GM06990 (cell line): ENCODE measurements around the gene UST.
"Not testable (repeated sequence)": the region's sequence is repeated elsewhere in the genome, so short reads cannot be mapped to it uniquely, and the experiment has no call there.

Source experiments
- DNase-seq: peaks from one replicate; pipeline ENCODE4 v3.0.0-alpha.2; 2011; ENCODE audit not compliant: insufficient read length; ENCODE audit errors: extremely low read depth
- H3K27me3 ChIP-seq: replicated peaks from 2 replicates; pipeline ENCODE4 v1.6.0; 2011; ENCODE audit warnings: low read length; ENCODE audit not compliant: control insufficient read depth, insufficient read depth
- H3K36me3 ChIP-seq: 2 replicates; pipeline ENCODE4 v1.5.1; 2011; ENCODE audit warnings: low read length; ENCODE audit not compliant: control insufficient read depth, insufficient read depth
- H3K4me3 ChIP-seq: replicated peaks from 2 replicates; pipeline ENCODE4 v1.5.1; 2011; ENCODE audit warnings: low read depth, mild to moderate bottlenecking, control low read depth, low read length
- CTCF ChIP-seq: IDR thresholded peaks from 2 replicates; pipeline ENCODE4 v1.5.1; 2011; ENCODE audit warnings: low read length, control low read depth, mild to moderate bottlenecking, inconsistent platforms; ENCODE audit not compliant: insufficient read depth, poor library complexity, severe bottlenecking

UST gene

GRCh38 chr6:148954934-148955333 lies 208.1 kb downstream of the UST start:
- Histone ChIP-seq H3K27me3 (no peaks in the 10 kb centered on the region), H3K36me3 (no peaks in the 10 kb centered on the region; the same call in 1 of the 2 replicates), H3K4me3 (no peak overlapping the region)
- no peak for DNase-seq
- no peak for TF ChIP-seq CTCF

GRCh38 chr6:148955441-148955840 lies 208.6 kb downstream of the UST start:
- Histone ChIP-seq H3K36me3 (no peaks in the 10 kb centered on the region; the same call in 1 of the 2 replicates), H3K27me3 (no peaks in the 10 kb centered on the region), H3K4me3 (no peak overlapping the region)
- TF ChIP-seq CTCF, result no peak
- no peak for DNase-seq

DNA sequence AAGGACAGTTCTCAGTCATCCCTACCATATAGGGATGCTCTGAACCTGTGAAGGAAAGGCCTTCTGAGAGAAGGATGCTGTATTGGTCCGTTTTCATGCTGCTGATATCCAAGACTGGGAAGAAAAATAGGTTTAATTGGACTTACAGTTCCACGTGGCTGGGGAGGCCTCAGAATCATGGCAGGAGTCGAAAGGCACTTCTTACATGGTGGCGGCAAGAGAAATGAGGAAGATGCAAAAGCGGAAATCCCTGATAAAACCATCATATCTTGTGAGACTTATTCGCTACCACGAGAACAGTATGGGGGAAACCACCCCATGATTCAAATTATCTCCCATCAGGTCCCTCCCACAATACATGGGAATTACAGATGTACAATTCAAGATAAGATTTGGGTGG lies 209.3 kb downstream of the UST start:
- DNase-seq, result not testable (repeated sequence)

DNA sequence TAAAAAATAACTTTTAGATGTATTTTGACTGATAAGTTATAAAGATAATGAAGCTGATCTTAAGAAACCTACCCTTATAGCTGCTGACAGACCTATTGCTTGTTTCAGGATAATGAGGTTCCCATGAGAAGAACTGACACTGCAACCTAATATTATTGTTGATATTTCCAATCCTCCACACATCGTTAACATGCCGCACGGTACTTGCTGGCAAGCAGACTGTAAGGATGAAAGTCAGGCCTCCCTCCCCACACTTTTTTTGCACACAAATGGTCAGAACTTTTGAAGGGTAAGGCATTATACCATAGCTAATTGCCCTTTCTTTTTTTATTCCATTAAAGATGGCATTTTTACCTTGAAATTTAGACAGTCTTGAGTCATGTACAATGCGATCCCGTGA lies 210.9 kb downstream of the UST start:
- Histone ChIP-seq H3K36me3 (no peaks in the 10 kb centered on the region), H3K27me3 (no peaks in the 10 kb centered on the region)
- DNase-seq, result no peak

More for the DNA sequence above, 209.3 kb downstream of the UST start:
- not testable (repeated sequence) for H3K4me3 ChIP-seq, H3K36me3 ChIP-seq, H3K27me3 ChIP-seq

GRCh38 chr6:148959008-148959407 lies 212.2 kb downstream of the UST start:
- no peak for DNase-seq
- Histone ChIP-seq H3K4me3 (no peak overlapping the region), H3K27me3 (no peaks in the 10 kb centered on the region), H3K36me3 (no peaks in the 10 kb centered on the region)
- TF ChIP-seq CTCF, result no peak

More for the DNA sequence above, 210.9 kb downstream of the UST start:
- H3K4me3 ChIP-seq, result no peak overlapping the region
- TF ChIP-seq CTCF, result no peak

GRCh38 chr6:148959501-148959900 lies 212.7 kb downstream of the UST start:
- no peak for DNase-seq
- no peak for TF ChIP-seq CTCF

More at GRCh38 chr6:148959501-148959900, 212.7 kb downstream of the UST start:
- Histone ChIP-seq H3K27me3 (no peaks in the 10 kb centered on the region), H3K36me3 (no peaks in the 10 kb centered on the region), H3K4me3 (no peak overlapping the region)
